IMR-90 (cell line): ENCODE measurements around the gene TMEM145. TPM values are rescaled to one million over a fixed set of nuclear protein-coding genes. Genes with fewer than 3 reads are reported as not detected.

Experiments used
- ATAC-seq: fragments of 200-7000 bp; cut with Tn5 transposase; 2 replicates; pipeline ENCODE4 v1.9.1; 2020; ENCODE audit warnings: low read depth, mild to moderate bottlenecking, moderate library complexity
- BruUV-seq: library from RNA; stranded (reverse); fragments of 400-500 nt; replicated peaks from 2 replicates; lab custom pipeline; 2021; lab: Mats Ljungman, UMichigan
- CTCF ChIA-PET: fragments of 300-600 bp; formaldehyde crosslinking; extraction: SDS; loops from one replicate; lab custom pipeline; 2021; ENCODE audit warnings: antibody characterized with exemption; lab: Yijun Ruan, JAX
- POLR2A ChIA-PET: fragments of 300-600 bp; sonication (Branson Sonifier 250); formaldehyde crosslinking; loops from one replicate; lab custom pipeline; 2022; ENCODE audit warnings: antibody characterized with exemption; ENCODE audit not compliant: unreplicated experiment; lab: Charles Lee
- DNase-seq: peaks from one replicate; pipeline ENCODE4 v3.0.0; 2013
- H2AFZ ChIP-seq: replicated peaks from 2 replicates; pipeline ENCODE3; 2013; ENCODE audit warnings: low read length, mild to moderate bottlenecking; ENCODE audit not compliant: poor library complexity
- H2AK5ac ChIP-seq: 2 replicates; pipeline ENCODE4 v1.6.1; 2013; ENCODE audit warnings: low read depth, low read length, inconsistent platforms
- H2AK9ac ChIP-seq: replicated peaks from 2 replicates; pipeline ENCODE3; 2013; ENCODE audit warnings: mild to moderate bottlenecking, low read depth, low read length, moderate library complexity; ENCODE audit not compliant: poor library complexity
- H2BK120ac ChIP-seq: 2 replicates; pipeline ENCODE4 v1.6.1; 2013; ENCODE audit warnings: low read depth, low read length, inconsistent platforms
- H2BK15ac ChIP-seq: 3 replicates; pipeline ENCODE4 v1.6.1; 2013; ENCODE audit warnings: low read depth, low read length, inconsistent platforms
- H2BK20ac ChIP-seq: 2 replicates; pipeline ENCODE4 v1.6.1; 2013; ENCODE audit warnings: low read depth, mild to moderate bottlenecking, inconsistent platforms, low read length, moderate library complexity
- H2BK5ac ChIP-seq: 2 replicates; pipeline ENCODE4 v1.6.1; 2013; ENCODE audit warnings: mild to moderate bottlenecking, low read depth, low read length, inconsistent platforms; ENCODE audit not compliant: poor library complexity, severe bottlenecking
- H3K14ac ChIP-seq: replicated peaks from 2 replicates; pipeline ENCODE4 v1.6.1; 2013; ENCODE audit warnings: low read depth, low read length, inconsistent platforms
- H3K18ac ChIP-seq: 2 replicates; pipeline ENCODE4 v1.6.1; 2013; ENCODE audit warnings: low read depth, low read length, control low read depth
- H3K23ac ChIP-seq: 2 replicates; pipeline ENCODE4 v1.6.1; 2013; ENCODE audit warnings: low read depth, low read length, inconsistent platforms
- H3K27ac ChIP-seq: 2 replicates; pipeline ENCODE4 v1.5.1; 2013; ENCODE audit warnings: mild to moderate bottlenecking, control low read depth, low read length; ENCODE audit not compliant: insufficient read depth
- H3K27me3 ChIP-seq: 2 replicates; pipeline ENCODE4 v1.6.1; 2013; ENCODE audit warnings: low read length; ENCODE audit not compliant: control insufficient read depth, insufficient read depth
- H3K36me3 ChIP-seq: 2 replicates; pipeline ENCODE4 v1.6.1; 2013; ENCODE audit warnings: low read length, mixed read lengths; ENCODE audit not compliant: control insufficient read depth, insufficient read depth
- H3K4ac ChIP-seq: 2 replicates; pipeline ENCODE4 v1.6.1; 2013; ENCODE audit warnings: low read depth, low read length, inconsistent platforms
- H3K4me1 ChIP-seq: 2 replicates; pipeline ENCODE4 v1.6.1; 2013; ENCODE audit warnings: low read length, mixed read lengths; ENCODE audit not compliant: control insufficient read depth, insufficient read depth
- H3K4me2 ChIP-seq: 2 replicates; pipeline ENCODE4 v1.6.1; 2013; ENCODE audit warnings: low read depth, mild to moderate bottlenecking, control low read depth, low read length, moderate library complexity
- H3K4me3 ChIP-seq: 2 replicates; pipeline ENCODE4 v1.5.1; 2013; ENCODE audit warnings: low read depth, mild to moderate bottlenecking, control low read depth, low read length, moderate library complexity; ENCODE audit not compliant: insufficient read depth
- H3K56ac ChIP-seq: 2 replicates; pipeline ENCODE4 v1.6.1; 2013; ENCODE audit warnings: low read length, inconsistent platforms; ENCODE audit not compliant: insufficient read depth; ENCODE audit errors: extremely low read depth
- H3K79me1 ChIP-seq, 2 experiments: 2 replicates each; pipeline ENCODE4 v1.6.1; 2013; ENCODE audit warnings: low read length in 2 of 2, inconsistent platforms in 1 of 2, low read depth in 1 of 2
- H3K9ac ChIP-seq: 2 replicates; pipeline ENCODE4 v1.6.1; 2013; ENCODE audit warnings: low read depth, low read length, control low read depth
- H3K9me1 ChIP-seq: 2 replicates; pipeline ENCODE4 v1.6.1; 2013; ENCODE audit warnings: low read length, inconsistent platforms; ENCODE audit not compliant: insufficient read depth
- H3K9me3 ChIP-seq: 2 replicates; pipeline ENCODE4 v1.6.1; 2013; ENCODE audit warnings: low read length; ENCODE audit not compliant: control insufficient read depth, insufficient read depth
- H4K20me1 ChIP-seq: 2 replicates; pipeline ENCODE4 v1.6.1; 2013; ENCODE audit warnings: low read length, inconsistent platforms; ENCODE audit not compliant: insufficient read depth
- H4K5ac ChIP-seq: 2 replicates; pipeline ENCODE4 v1.6.1; 2013; ENCODE audit warnings: mild to moderate bottlenecking, low read depth, low read length, control low read depth
- H4K8ac ChIP-seq, 2 experiments: 2 replicates each; pipeline ENCODE4 v1.6.1; 2013; ENCODE audit warnings: low read depth in 2 of 2, low read length in 2 of 2, control low read depth in 1 of 2, inconsistent platforms in 1 of 2
- H4K91ac ChIP-seq: 2 replicates; pipeline ENCODE4 v1.6.1; 2013; ENCODE audit warnings: low read depth, low read length, inconsistent platforms; ENCODE audit not compliant: insufficient read depth
- BHLHE40 ChIP-seq: fragments of 150-350 bp; IDR thresholded peaks from 2 replicates; pipeline ENCODE4 v1.6.1; 2016; ENCODE audit warnings: mild to moderate bottlenecking, low read depth, low read length
- CEBPB ChIP-seq: IDR thresholded peaks from 2 replicates; pipeline ENCODE4 v1.6.1; 2012; ENCODE audit warnings: low read depth, low read length, improper control_type of control experiment
- CHD1 ChIP-seq: IDR thresholded peaks from 2 replicates; pipeline ENCODE4 v1.6.1; 2012; ENCODE audit warnings: low read depth, low read length, improper control_type of control experiment
- CTCF ChIP-seq: conservative IDR thresholded peaks from 2 replicates; pipeline ENCODE4 v1.5.1; 2012; ENCODE audit warnings: mild to moderate bottlenecking, low read depth, low read length, improper control_type of control experiment
- ELK1 ChIP-seq: fragments of 150-350 bp; IDR thresholded peaks from 2 replicates; pipeline ENCODE4 v1.6.1; 2016; ENCODE audit warnings: low read depth, mild to moderate bottlenecking, low read length, moderate library complexity, borderline replicate concordance
- FOS ChIP-seq: fragments of 150-350 bp; IDR thresholded peaks from 2 replicates; pipeline ENCODE4 v1.6.1; 2016; ENCODE audit warnings: low read depth, low read length
- MAFK ChIP-seq: IDR thresholded peaks from 2 replicates; pipeline ENCODE4 v1.6.1; 2012; ENCODE audit warnings: low read depth, low read length, improper control_type of control experiment
- MAZ ChIP-seq: IDR thresholded peaks from 2 replicates; pipeline ENCODE4 v1.6.1; 2012; ENCODE audit warnings: low read depth, mild to moderate bottlenecking, low read length, improper control_type of control experiment, moderate library complexity, borderline replicate concordance
- MXI1 ChIP-seq: IDR thresholded peaks from 2 replicates; pipeline ENCODE4 v1.6.1; 2012; ENCODE audit warnings: low read depth, mild to moderate bottlenecking, low read length, moderate library complexity, borderline replicate concordance
- NFE2L2 ChIP-seq: fragments of 150-350 bp; IDR thresholded peaks from 2 replicates; pipeline ENCODE4 v1.6.1; 2016; ENCODE audit warnings: low read depth, mild to moderate bottlenecking, low read length
- POLR2A ChIP-seq: IDR thresholded peaks from 2 replicates; pipeline ENCODE4 v1.6.1; 2012; ENCODE audit warnings: mild to moderate bottlenecking, low read depth, low read length
- RAD21 ChIP-seq: IDR thresholded peaks from 2 replicates; pipeline ENCODE4 v1.6.1; 2012; ENCODE audit warnings: low read length, improper control_type of control experiment
- RCOR1 ChIP-seq: IDR thresholded peaks from 2 replicates; pipeline ENCODE4 v1.6.1; 2012; ENCODE audit warnings: mild to moderate bottlenecking, low read length, improper control_type of control experiment; ENCODE audit not compliant: insufficient replicate concordance
- RFX5 ChIP-seq: IDR thresholded peaks from 2 replicates; pipeline ENCODE4 v1.8.0; 2012; ENCODE audit warnings: low read depth, mild to moderate bottlenecking, low read length, moderate library complexity
- SMC3 ChIP-seq: fragments of 150-350 bp; IDR thresholded peaks from 2 replicates; pipeline ENCODE4 v1.6.1; 2016; ENCODE audit warnings: low read depth, mild to moderate bottlenecking, antibody characterized with exemption, low read length, moderate library complexity
- USF2 ChIP-seq: fragments of 150-350 bp; IDR thresholded peaks from 2 replicates; pipeline ENCODE4 v1.6.1; 2017; ENCODE audit warnings: mild to moderate bottlenecking, antibody characterized with exemption, low read length, low read depth
- WGBS, 2 experiments: methylation state at CpG; one replicate each; pipeline versions ENCODE4 v1.1.5 to v1.1.7; 2013; ENCODE audit warnings: missing lambda C conversion rate in 2 of 2; ENCODE audit not compliant: insufficient read length in 1 of 2; ENCODE audit errors: extremely low coverage in 2 of 2; 5-methylcytosine and 5-hydroxymethylcytosine counted together
- dilution Hi-C: fragments of 300-500 bp; cut with HindIII; formaldehyde crosslinking; loops from one replicate; pipeline ENCODE4 v1.14.3; 2018; ENCODE audit warnings: low sequenced_read_pairs; ENCODE audit not compliant: unreplicated experiment
- in situ Hi-C: fragments of 300-500 bp; cut with MboI; formaldehyde crosslinking; loops from 3 replicates; pipeline ENCODE4 v1.14.3; 2019; ENCODE audit warnings: low sequenced_read_pairs, inconsistent platforms, mixed read lengths
- intact Hi-C: fragments of 100-400 bp; cut with micrococcal nuclease; formaldehyde crosslinking; loops from 2 replicates; pipeline ENCODE4 v1.10.0; 2022
- polyA plus RNA-seq, 3 experiments: library from polyadenylated mRNA; depleted of rRNA; stranded (reverse); fragments of >200 nt; gene quantifications; 2 replicates each; pipeline ENCODE4 v1.2.3, GENCODE V29; 2012; ENCODE audit warnings: low replicate concordance in 1 of 3
- total RNA-seq: library from RNA; depleted of rRNA; stranded (reverse); fragments of >200 nt; gene quantifications from 2 replicates; pipeline ENCODE4 v1.2.3, GENCODE V29; 2012

TMEM145 gene
- total and polyA plus RNA-seq, 2 of the 4 experiments (the other 2 are of a cell fraction) = under 0.01 to 0.41 TPM

- BruUV-seq = no TSS peak
- no peaks in the 10 kb centered on the region for H3K27me3 ChIP-seq
- CTCF ChIA-PET = no interaction called here
These were observed 55.3 kb downstream of the TMEM145 start for GRCh38 chr19:42368360-42368759.

More at GRCh38 chr19:42368360-42368759, 55.3 kb downstream of the TMEM145 start:
- no peak for TF ChIP-seq RAD21
- TF ChIP-seq ELK1 = no peak
- TF ChIP-seq CTCF = no peak
- no peak for TF ChIP-seq MAZ
- TF ChIP-seq POLR2A = no peak
- TF ChIP-seq CHD1 = no peak
- no peak for TF ChIP-seq MXI1
- TF ChIP-seq SMC3 = no peak
- TF ChIP-seq BHLHE40 = no peak
- TF ChIP-seq MAFK = no peak
- no peak for TF ChIP-seq CEBPB
- TF ChIP-seq USF2 = no peak
- no peak for TF ChIP-seq RCOR1
- no peak for TF ChIP-seq RFX5
- no peak for TF ChIP-seq FOS
- TF ChIP-seq NFE2L2 = no peak
- ATAC-seq = no peak
- Histone ChIP-seq H3K56ac (no peak overlapping the region), H2BK5ac (no peak overlapping the region), H3K79me1 (no peaks in the 10 kb centered on the region), H4K5ac (no peak overlapping the region), H3K4me3 (no peak overlapping the region), H2BK20ac (no peak overlapping the region), H2AK9ac (no peak overlapping the region), H4K20me1 (peaks cover 3% of the 10 kb centered on the region; the same call in 1 of the 2 replicates), H2AK5ac (no peak overlapping the region), H3K18ac (no peak overlapping the region), H2BK15ac (no peak overlapping the region), H3K14ac (no peak overlapping the region), H2AFZ (no peak overlapping the region), H3K4ac (no peak overlapping the region), H2BK120ac (no peak overlapping the region), H3K27ac (no peak overlapping the region), H3K9me3 (no peaks in the 10 kb centered on the region; the same call in 1 of the 2 replicates), H3K9me1 (peaks cover 6% of the 10 kb centered on the region), H3K23ac (no peak overlapping the region), H3K9ac (no peak overlapping the region), H3K4me1 (peaks cover 2% of the 10 kb centered on the region; the same call in 1 of the 2 replicates), H4K91ac (no peak overlapping the region), H3K36me3 (peaks cover 18% of the 10 kb centered on the region), H4K8ac (no peak overlapping the region), H3K4me2 (no peak overlapping the region)
- intact Hi-C loops (no loop called here), in situ Hi-C loops (no loop called here), dilution Hi-C loops (no loop called here)
- 100% methylated on average over 2 of the region's 11 CpGs; no CpG with 5 or more reads in 1 of the 2 experiments for WGBS, 2 experiments
- POLR2A ChIA-PET = no interaction called here
- DNase-seq = no peak
